ENCODE measurements around the gene TLE7. TPM values are rescaled to one million over a fixed set of nuclear protein-coding genes. Genes with fewer than 3 reads are reported as not detected.

The TLE7 gene
- total RNA-seq, 6 experiments from 2014 or later: not detected

- ATAC-seq: peak in 1 of 4 donors; percentile 26
- peak in 3 of 4 donors; percentile 13 to 37 (median 22) for TF ChIP-seq CTCF (IDR thresholded peaks at IDR 0.05)
- TF ChIP-seq POLR2A (IDR thresholded peaks at IDR 0.05): no peak
- intact Hi-C loops (cut with DNase I): no loop called here
- Histone ChIP-seq H3K27ac (no peak overlapping the region), H3K27me3 (no peaks in the 10 kb centered on the region), H3K4me3 (no peak overlapping the region), H3K9me3 (peaks cover 0 to 3% (median 1%) of the 10 kb centered on the region in 4 donors), H3K4me1 (no peaks in the 10 kb centered on the region), H3K36me3 (no peaks in the 10 kb centered on the region)
- WGBS (ENCODE audit: insufficient coverage, low coverage, low lambda C conversion rate, missing lambda C conversion rate): 38% methylated on average over 11 of the region's 71 CpGs
- DNase-seq: no peak
Observed at GRCh38 chr16:71441348-71442050, 355 bp downstream of the TLE7 start.

GRCh38 chr16:71440669-71441347 is 1.0 kb downstream of the TLE7 start:
- intact Hi-C loops (cut with DNase I): no loop called here
- WGBS (ENCODE audit: insufficient coverage, low coverage, low lambda C conversion rate, missing lambda C conversion rate): 56% methylated on average over 15 of the region's 25 CpGs
- no peak for DNase-seq
- no peak overlapping the region for H3K27ac ChIP-seq
- no peaks in the 10 kb centered on the region for H3K36me3 ChIP-seq
- no peak for TF ChIP-seq POLR2A (IDR thresholded peaks at IDR 0.05)
- no peak for TF ChIP-seq CTCF (IDR thresholded peaks at IDR 0.05)
- peaks cover 0 to 3% (median 0%) of the 10 kb centered on the region in 4 donors for H3K9me3 ChIP-seq
- H3K4me3 ChIP-seq: no peak overlapping the region
- no peaks in the 10 kb centered on the region for H3K4me1 ChIP-seq
- no peaks in the 10 kb centered on the region for H3K27me3 ChIP-seq
- no peak for ATAC-seq

GRCh38 chr16:71439523-71439922 is 2.3 kb downstream of the TLE7 start:
- WGBS (ENCODE audit: insufficient coverage, low coverage, low lambda C conversion rate, missing lambda C conversion rate): 18% methylated on average over 3 of the region's 3 CpGs
- H3K27me3 ChIP-seq: no peaks in the 10 kb centered on the region

GRCh38 chr16:71436473-71436872 is 5.4 kb downstream of the TLE7 start:
- H3K4me3 ChIP-seq: no peak overlapping the region
- H3K27ac ChIP-seq: no peak overlapping the region
- no peaks in the 10 kb centered on the region for H3K36me3 ChIP-seq
- TF ChIP-seq CTCF (IDR thresholded peaks at IDR 0.05) (no peak), POLR2A (IDR thresholded peaks at IDR 0.05) (no peak)
- ATAC-seq (no peak), DNase-seq (no peak)
- no peaks in the 10 kb centered on the region for H3K27me3 ChIP-seq
- no peaks in the 10 kb centered on the region for H3K4me1 ChIP-seq
- intact Hi-C loops (cut with DNase I): no loop called here
- 60% methylated on average over 1 of the region's 7 CpGs for WGBS (ENCODE audit: insufficient coverage, low coverage, low lambda C conversion rate, missing lambda C conversion rate)
- no peaks in the 10 kb centered on the region for H3K9me3 ChIP-seq

More at GRCh38 chr16:71439523-71439922, 2.3 kb downstream of the TLE7 start:
- TF ChIP-seq CTCF (IDR thresholded peaks at IDR 0.05): no peak
- no peak for TF ChIP-seq POLR2A (IDR thresholded peaks at IDR 0.05)
- DNase-seq (no peak), ATAC-seq (no peak)
- intact Hi-C loops (cut with DNase I): no loop called here
- Histone ChIP-seq H3K36me3 (no peaks in the 10 kb centered on the region), H3K27ac (no peak overlapping the region), H3K4me1 (no peaks in the 10 kb centered on the region), H3K4me3 (no peak overlapping the region), H3K9me3 (no peaks in the 10 kb centered on the region)

Data from right lobe of liver (tissue), 6 donors.